ENCODE data around the gene ERMAP.

The ERMAP gene

DNA sequence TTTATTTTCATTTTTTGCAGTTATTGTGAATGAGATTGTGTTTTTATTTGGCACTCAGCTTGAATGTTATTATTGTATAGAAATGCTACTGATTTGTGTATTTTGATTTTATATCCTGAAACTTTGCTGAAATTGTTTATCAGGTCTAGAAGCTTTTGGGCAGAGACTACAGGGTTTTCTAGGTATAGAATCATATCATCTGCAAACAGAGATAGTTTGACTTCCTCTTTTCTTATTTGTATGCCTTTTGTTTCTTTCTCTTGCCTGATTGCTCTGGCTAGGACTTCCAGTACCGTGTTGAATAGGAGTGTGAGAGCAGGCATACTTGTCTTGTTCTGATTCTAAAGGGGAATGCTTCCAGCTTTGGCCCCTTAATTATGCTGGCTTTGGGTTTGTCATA is 56.7 kb downstream of the ERMAP start:
- ChIA-PET POLR2A (interaction anchor here (0.6 kb wide), 1 partner anchor 248 kb away, joined by 3 read pairs; no protein-coding TSS in a partner anchor), CTCF (no interaction called here)
- TF ChIP-seq, protein P1, sequence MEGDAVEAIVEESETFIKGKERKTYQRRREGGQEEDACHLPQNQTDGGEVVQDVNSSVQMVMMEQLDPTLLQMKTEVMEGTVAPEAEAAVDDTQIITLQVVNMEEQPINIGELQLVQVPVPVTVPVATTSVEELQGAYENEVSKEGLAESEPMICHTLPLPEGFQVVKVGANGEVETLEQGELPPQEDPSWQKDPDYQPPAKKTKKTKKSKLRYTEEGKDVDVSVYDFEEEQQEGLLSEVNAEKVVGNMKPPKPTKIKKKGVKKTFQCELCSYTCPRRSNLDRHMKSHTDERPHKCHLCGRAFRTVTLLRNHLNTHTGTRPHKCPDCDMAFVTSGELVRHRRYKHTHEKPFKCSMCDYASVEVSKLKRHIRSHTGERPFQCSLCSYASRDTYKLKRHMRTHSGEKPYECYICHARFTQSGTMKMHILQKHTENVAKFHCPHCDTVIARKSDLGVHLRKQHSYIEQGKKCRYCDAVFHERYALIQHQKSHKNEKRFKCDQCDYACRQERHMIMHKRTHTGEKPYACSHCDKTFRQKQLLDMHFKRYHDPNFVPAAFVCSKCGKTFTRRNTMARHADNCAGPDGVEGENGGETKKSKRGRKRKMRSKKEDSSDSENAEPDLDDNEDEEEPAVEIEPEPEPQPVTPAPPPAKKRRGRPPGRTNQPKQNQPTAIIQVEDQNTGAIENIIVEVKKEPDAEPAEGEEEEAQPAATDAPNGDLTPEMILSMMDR (IDR thresholded peaks at IDR 0.05; ENCODE audit: insufficient read depth, low read length, missing control alignments): no peak
- no peak for DNase-seq (ENCODE audit: low read depth, low spot score)
- no peak overlapping the region for H3K4me3 ChIP-seq (ENCODE audit: low read depth, low read length)

DNA sequence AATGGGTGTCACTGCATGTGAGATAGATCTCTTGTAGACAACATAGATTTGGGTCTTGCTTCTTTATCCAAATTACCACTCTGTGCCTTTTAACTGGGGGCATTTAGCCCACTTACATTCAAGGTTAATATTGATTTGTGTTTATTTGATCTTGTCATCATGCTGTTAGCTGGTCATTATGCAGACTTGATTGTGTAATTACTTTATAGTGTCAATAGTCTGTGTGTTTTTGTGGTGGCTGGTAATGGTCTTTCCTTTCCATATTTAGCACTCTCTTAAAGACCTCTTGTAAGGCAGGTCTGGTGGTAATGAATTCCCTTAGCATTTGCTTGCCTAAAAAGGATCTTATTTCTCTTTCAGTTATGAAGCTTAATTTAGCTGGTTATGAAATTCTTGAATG is 59.1 kb downstream of the ERMAP start:
- no peak for DNase-seq (ENCODE audit: low read depth, low spot score)
- TF ChIP-seq, protein P1 (IDR thresholded peaks at IDR 0.05; ENCODE audit: insufficient read depth, low read length, missing control alignments): no peak
- no peak overlapping the region for H3K4me3 ChIP-seq (ENCODE audit: low read depth, low read length)
- ChIA-PET POLR2A (no interaction called here), CTCF (interaction anchor here (0.9 to 1.3 kb wide), 2 partner anchors 37 to 197 kb away, joined by 3 to 4 read pairs; no protein-coding TSS in a partner anchor)

DNA sequence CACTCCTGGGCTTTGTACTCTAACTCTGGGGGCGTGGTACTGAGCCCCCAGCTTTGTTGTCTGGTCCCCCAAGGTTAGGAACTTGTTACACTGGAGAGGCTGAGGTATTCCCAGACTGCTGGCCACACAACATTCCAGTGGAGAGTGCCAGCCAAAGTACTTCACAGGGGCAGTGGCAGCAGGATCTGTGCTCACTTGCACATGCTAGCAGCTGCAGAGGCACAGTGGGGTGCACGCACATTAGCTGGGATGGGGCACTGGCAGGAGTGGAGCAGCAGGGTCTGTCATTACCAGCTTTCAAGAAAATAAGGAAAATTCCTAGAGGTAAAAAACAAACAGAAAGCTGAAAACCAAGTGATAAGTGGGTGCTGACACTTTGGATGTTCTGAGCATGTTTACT is 60.5 kb downstream of the ERMAP start:
- H3K4me3 ChIP-seq (ENCODE audit: low read depth, low read length): no peak overlapping the region
- TF ChIP-seq, protein P1 (IDR thresholded peaks at IDR 0.05; ENCODE audit: insufficient read depth, low read length, missing control alignments): no peak
- ChIA-PET CTCF (interaction anchor here (0.6 kb wide), 1 partner anchor 233 kb away, joined by 3 read pairs; no protein-coding TSS in a partner anchor), POLR2A (no interaction called here)
- DNase-seq (ENCODE audit: low read depth, low spot score): no peak

DNA sequence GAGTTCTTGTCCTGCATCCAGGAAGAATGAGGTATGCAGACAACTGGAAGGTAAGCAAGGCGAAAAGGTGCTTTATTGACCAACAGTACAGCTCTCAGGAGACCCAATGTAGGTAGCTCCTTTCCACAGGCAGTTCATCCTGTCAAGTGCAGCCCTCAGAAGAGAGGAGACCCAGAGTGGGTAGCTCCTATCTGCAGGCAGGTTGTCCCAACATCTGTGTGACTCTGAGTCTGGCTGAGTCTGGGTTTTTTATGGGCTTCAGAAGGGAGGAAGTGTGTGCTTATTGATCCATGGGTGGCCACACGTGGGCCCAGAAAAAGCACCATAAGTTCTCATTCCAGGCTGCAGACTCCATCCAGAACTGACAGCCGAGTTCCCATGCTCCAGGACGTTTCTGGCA is 63.5 kb downstream of the ERMAP start:
- POLR2A ChIA-PET: no interaction called here
- no peak for DNase-seq (ENCODE audit: low read depth, low spot score)
- TF ChIP-seq, protein P1 (IDR thresholded peaks at IDR 0.05; ENCODE audit: insufficient read depth, low read length, missing control alignments): no peak

DNA sequence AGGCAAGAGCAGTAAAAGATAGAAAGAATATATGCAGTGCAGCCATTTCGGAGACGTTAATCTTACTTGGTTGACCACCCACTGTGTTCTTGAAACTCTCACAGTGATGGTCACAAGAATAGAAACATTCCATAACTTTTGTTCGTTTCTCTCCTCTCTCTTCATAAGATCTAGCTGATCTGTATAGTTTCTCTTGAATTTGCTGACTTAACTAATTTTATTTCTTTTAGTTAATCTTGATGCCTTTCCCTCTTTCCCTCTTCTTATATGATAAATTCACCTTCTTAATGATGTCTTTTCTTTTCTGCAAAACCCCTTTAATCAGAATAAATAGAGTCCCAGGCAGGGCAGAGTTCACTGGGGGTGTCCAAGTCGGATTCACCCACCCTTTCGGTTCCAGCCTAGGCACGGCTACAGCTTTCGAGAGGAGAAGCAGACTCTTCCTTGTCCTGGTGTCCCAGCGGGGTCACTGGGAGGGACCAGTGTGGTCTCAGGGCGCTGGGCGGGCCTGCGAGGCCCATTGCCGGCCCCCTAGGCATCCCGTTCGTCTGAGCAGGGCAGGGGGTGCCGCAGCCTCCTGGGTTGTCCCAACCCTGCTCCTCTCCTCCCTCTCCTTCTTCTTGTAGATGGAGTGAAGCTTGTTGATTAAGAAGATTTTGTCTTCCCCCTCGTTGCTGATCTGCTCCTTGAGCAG is 69.3 kb downstream of the ERMAP start:
- CTCF ChIA-PET: interaction anchor here (1.0 kb wide), 1 partner anchor 9 kb away, joined by 3 read pairs; no protein-coding TSS in a partner anchor
- no peak overlapping the region for H3K4me3 ChIP-seq (ENCODE audit: low read depth, low read length)
- POLR2A ChIA-PET: no interaction called here
- DNase-seq (ENCODE audit: low read depth, low spot score): no peak
- TF ChIP-seq, protein P1 (IDR thresholded peaks at IDR 0.05; ENCODE audit: insufficient read depth, low read length, missing control alignments): no peak

More for the DNA sequence above, 63.5 kb downstream of the ERMAP start:
- CTCF ChIA-PET: no interaction called here
- no peak overlapping the region for H3K4me3 ChIP-seq (ENCODE audit: low read depth, low read length)

DNA sequence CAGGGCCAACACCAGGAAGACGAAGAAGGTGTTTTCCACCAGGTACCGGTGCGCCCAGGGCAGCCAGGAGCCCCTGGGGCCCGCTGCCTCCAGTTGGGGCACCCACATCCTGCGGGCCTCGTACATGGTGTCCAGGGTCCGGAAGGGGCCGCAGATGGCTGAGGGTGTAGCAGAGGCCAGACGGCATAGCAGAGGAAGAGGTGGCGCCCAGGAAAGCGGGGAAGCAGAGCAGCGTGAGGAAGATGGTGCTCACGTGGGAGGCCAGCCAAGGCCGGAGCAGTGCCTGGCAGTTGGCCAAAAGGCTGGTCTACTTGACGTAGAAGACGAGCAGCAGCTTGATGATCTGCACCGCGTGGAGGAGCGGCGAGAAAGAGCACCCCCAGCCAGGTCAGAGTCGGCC is 69.9 kb downstream of the ERMAP start:
- TF ChIP-seq, protein P1 (IDR thresholded peaks at IDR 0.05; ENCODE audit: insufficient read depth, low read length, missing control alignments): no peak
- ChIA-PET CTCF (interaction anchor here (1.0 kb wide), 1 partner anchor 9 kb away, joined by 3 read pairs; no protein-coding TSS in a partner anchor), POLR2A (no interaction called here)
- no peak overlapping the region for H3K4me3 ChIP-seq (ENCODE audit: low read depth, low read length)
- no peak for DNase-seq (ENCODE audit: low read depth, low spot score)
